GM18873 (cell line): ENCODE measurements around the gene HTR1E.
"Not testable (repeated sequence)": the region's sequence is repeated elsewhere in the genome, so short reads cannot be mapped to it uniquely, and the experiment has no call there.

Experiments used
- ATAC-seq: cut with Tn5 transposase; IDR thresholded peaks from one replicate; pipeline ENCODE4 v1.9.1; 2021; ENCODE audit warnings: mild to moderate bottlenecking, moderate library complexity, moderate number of reproducible peaks; ENCODE audit not compliant: unreplicated experiment, low FRiP score

The HTR1E gene, protein sequence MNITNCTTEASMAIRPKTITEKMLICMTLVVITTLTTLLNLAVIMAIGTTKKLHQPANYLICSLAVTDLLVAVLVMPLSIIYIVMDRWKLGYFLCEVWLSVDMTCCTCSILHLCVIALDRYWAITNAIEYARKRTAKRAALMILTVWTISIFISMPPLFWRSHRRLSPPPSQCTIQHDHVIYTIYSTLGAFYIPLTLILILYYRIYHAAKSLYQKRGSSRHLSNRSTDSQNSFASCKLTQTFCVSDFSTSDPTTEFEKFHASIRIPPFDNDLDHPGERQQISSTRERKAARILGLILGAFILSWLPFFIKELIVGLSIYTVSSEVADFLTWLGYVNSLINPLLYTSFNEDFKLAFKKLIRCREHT

GRCh38 chr6:86937219-86938079 is at the start of gene HTR1E:
Gene HTR1E, plus strand, starts transcription at chr6:86937528. Its CDS starts 77,807 bp downstream, at chr6:87015335.
- ATAC-seq, result peak; percentile 47

DNA sequence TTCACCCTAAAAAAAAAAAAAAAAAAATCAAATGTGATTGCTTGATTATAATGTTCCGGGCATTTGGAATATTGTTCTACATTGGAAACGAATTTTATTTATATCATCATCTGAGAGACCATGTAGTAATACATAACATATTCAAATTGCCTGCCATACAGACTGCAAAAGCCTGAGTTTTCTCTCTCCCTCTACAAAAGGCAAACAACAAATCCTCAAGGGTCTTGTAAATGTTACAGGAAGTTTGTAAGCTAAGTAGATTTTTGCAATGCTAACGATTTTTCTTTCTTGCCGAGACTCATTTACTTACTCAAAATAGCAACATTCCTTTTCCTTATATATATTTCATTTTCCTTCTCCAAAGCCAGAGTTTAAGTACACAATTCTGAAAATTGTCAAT is 49.0 kb upstream of the HTR1E start:
- no peak for ATAC-seq

DNA sequence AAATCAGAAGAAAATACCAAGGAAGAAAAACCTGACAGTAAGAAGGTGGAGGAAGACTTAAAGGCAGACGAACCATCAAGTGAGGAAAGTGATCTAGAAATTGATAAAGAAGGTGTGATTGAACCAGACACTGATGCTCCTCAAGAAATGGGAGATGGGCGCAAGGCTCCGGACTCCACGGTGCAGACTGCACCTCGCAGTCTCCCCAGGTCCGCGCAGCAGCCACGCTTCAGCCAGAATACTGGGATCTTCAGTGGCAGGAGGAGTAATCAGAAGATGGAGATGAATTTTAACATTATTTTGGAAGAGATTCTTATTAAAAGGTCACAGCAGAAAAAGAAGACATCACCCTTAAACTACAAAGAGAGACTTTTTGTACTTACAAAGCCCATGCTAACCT is 40.1 kb upstream of the HTR1E start:
- ATAC-seq, result not testable (repeated sequence)

GRCh38 chr6:86913795-86914194 is 23.5 kb upstream of the HTR1E start:
- ATAC-seq, result no peak

- ATAC-seq, result no peak
Measured at GRCh38 chr6:86916393-86916792, 20.9 kb upstream of the HTR1E start.

- ATAC-seq, result not testable (repeated sequence)
Measured at GRCh38 chr6:86927138-86927537, 10.2 kb upstream of the HTR1E start.

GRCh38 chr6:86927859-86928258 is 9.5 kb upstream of the HTR1E start:
- ATAC-seq, result not testable (repeated sequence)

DNA sequence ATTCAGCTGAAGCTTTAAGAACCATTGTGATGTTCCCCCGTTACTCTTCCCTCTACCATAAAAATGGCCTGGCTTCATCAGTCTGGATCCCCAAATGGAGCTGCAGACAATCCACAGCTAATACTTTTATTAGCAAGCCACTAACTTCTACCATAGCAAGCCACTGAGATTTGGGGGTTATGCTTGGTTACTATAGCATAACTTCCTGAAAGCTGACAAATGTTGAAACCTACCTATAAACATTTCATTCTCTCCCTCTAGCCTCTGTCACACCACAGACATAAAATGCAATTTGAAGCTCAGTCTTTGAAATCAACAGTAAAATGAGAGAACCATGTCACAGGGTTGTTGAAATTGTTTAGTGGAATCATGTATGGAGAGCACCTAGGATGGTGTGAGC is 3.0 kb upstream of the HTR1E start:
- ATAC-seq, result no peak

DNA sequence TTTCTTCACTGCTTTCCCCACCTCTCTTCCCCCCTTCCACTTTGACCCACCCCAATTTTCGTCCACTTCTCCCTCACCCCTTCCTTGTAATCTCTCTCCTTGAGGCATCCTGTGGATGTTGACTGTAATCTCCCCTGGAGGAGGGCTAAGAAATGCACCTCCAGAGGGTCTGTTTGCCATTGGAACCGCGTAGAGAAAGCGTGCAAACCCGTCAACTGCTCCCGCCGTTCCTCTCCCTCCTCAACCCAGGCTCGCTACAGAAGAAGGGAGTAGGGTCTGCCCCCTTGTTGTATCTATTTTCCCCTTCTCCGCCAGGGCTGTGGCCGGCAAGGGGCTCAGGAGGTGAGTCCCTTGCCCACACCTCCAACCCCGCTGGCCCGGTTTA is 502 bp upstream of the HTR1E start:
- no peak for ATAC-seq

- ATAC-seq, result no peak
Measured at GRCh38 chr6:86938814-86939213, 1.5 kb downstream of the HTR1E start.

DNA sequence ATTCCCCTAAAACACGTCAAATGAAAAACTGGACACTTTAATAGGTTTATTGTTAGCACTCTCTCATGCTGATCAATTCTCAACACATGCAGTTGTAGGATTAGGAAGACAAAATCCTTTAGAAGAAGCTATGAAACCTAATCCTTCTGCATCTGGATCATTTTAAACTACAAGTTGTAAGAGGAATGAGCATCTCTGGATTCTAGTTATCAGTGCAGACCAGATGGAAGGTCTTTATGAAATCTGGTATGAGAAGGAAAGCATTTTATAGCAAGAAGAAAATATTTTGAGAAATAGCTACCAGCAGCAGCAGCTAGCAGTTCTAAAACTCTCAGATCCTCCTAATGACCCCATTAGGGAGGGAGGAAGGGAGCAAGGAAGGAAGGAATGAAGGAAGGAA is 4.1 kb downstream of the HTR1E start:
- ATAC-seq, result no peak

DNA sequence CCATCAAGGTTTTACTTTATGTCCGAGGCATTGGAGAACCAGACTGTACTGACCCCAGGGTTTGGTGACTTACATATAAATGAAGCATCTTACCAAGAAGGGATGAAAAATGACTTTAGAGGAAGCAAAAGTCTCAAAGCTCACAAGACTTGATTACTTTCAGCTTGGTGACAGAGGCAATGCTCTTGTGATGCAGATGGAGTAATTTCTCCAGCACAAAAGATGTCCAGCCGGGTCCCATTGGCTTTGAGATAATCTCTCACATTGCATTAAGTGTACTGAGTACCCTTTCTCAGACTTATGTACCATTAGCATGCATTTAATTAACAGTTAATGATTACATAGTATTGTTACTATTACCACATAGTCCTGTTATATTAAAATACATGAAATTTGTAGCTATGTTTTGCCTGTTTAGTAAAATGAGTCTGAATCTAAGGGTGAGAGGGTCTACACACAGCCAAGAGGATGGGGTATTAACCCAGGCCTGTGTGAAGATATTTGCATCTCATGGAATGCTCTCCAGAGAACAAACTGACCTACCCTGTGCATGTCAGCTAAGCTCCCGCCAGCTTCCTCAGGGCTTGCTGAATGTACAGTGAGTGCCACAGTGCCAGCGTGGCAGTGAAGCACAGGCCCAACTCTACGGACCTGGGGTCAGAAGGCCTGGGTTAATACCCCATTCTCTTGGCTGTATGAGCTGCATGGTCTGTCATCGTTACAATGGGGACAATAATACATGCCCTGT is 5.6 kb downstream of the HTR1E start:
- ATAC-seq, result no peak

- no peak for ATAC-seq
Measured at GRCh38 chr6:86943819-86944407, 6.6 kb downstream of the HTR1E start.

- ATAC-seq, result no peak
Measured at GRCh38 chr6:86949771-86950170, 12.4 kb downstream of the HTR1E start.

DNA sequence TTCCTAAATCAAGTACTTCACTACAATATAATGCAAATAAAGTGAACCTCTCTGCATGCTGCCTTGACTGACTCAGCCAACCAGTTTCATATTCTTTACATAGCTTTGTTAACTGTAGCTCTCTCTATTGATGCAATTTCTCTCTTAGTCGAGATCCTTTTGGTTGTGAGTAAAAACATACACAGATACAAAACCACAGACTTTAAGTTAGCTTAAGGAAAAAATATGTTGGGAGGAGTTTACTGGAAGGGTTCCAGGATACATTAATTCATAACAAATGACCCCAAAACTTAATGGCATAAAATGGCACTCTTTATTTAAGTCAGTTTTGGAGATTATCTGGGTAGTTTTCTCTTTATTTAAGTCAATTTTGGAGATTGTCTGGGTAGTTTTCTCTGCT is 15.7 kb downstream of the HTR1E start:
- ATAC-seq, result no peak

DNA sequence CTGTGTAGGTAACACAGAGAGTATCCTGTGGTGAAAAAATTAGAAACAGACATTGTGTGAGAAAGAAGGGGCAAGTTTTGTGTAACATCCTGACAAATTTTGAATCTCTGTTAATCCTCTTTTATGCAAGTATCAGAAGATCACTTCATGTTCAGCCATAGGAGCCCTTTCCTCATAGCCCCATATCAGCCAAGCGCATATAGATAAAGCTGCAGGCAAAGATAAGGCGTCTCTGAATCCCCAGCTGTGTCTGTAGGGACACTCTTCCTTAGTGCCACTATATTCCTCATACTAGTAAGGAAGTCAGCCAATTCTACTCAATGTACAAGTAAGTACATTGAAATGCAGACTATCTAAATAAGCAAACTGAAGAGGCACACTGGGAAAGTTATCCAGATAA is 22.3 kb downstream of the HTR1E start:
- ATAC-seq, result no peak

DNA sequence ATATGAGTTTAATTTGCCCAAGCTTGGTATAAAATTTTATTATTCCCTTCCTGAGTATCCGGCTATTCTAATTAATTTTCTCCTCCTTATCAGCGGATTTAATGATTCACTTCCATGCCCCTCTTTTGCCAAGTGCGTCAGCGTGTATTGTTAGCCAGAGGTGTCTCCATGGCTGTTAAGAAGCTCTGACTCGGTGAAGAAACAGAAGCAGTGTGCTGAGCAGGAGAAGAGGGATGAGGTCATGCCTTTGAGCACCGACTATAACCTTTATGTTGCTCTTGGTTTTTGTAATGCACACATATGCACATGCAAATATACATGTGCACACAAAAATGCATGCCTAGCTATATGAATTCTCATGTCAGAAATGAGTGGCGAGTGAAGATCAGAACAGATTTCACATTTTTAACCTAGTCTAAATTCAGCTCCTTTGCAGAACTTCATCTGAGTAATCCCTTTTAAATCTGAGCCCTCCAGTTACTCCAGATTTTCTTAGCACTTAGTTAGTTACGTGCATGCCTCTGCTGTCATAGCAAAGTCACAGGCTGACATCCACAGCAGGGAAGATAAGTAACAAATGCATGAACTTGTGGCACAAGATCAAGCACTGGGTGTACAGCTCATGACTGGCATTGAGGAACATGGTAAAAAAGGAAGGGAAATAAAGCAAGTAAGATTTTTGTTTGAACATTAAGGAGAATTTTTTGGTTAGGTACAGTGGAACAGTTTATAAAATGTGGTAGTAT is 24.3 kb downstream of the HTR1E start:
- ATAC-seq, result no peak

GRCh38 chr6:86963352-86963751 is 26.0 kb downstream of the HTR1E start:
- ATAC-seq, result no peak

GRCh38 chr6:86964029-86964579 is 26.8 kb downstream of the HTR1E start:
- no peak for ATAC-seq

GRCh38 chr6:86966271-86966670 is 28.9 kb downstream of the HTR1E start:
- ATAC-seq, result no peak
